Measurements from ENCODE around the gene VMO1. TPM values are rescaled to one million over a fixed set of nuclear protein-coding genes. Genes with fewer than 3 reads are reported as not detected.

VMO1 gene
- total RNA-seq, 1 donor from 2014 or later = not detected

- no peak for DNase-seq (ENCODE audit: low read depth)
- no peak for TF ChIP-seq CTCF (IDR thresholded peaks at IDR 0.05; ENCODE audit: insufficient read depth, low read length, poor library complexity, severe bottlenecking)
- H3K27me3 ChIP-seq (ENCODE audit: control insufficient read depth, insufficient read depth, low read length) = peaks cover 61% of the 10 kb centered on the region
- H3K4me3 ChIP-seq (ENCODE audit: low read depth, low read length) = no peak overlapping the region
- no peaks in the 10 kb centered on the region for H3K36me3 ChIP-seq (ENCODE audit: control insufficient read depth, insufficient read depth, low read length)
These were observed 42.9 kb downstream of the VMO1 start for GRCh38 chr17:4743216-4743615.

- H3K4me3 ChIP-seq (ENCODE audit: low read depth, low read length) = no peak overlapping the region
- TF ChIP-seq CTCF (IDR thresholded peaks at IDR 0.05; ENCODE audit: insufficient read depth, low read length, poor library complexity, severe bottlenecking) = no peak
- H3K36me3 ChIP-seq (ENCODE audit: control insufficient read depth, insufficient read depth, low read length) = no peaks in the 10 kb centered on the region
- H3K27me3 ChIP-seq (ENCODE audit: control insufficient read depth, insufficient read depth, low read length) = peaks cover 62% of the 10 kb centered on the region
- no peak for DNase-seq (ENCODE audit: low read depth)
These were observed 43.5 kb downstream of the VMO1 start for GRCh38 chr17:4742629-4743028.

GRCh38 chr17:4742133-4742532, 44.0 kb downstream of the VMO1 start:
- no peak overlapping the region for H3K4me3 ChIP-seq (ENCODE audit: low read depth, low read length)
- H3K27me3 ChIP-seq (ENCODE audit: control insufficient read depth, insufficient read depth, low read length) = peaks cover 62% of the 10 kb centered on the region
- no peaks in the 10 kb centered on the region for H3K36me3 ChIP-seq (ENCODE audit: control insufficient read depth, insufficient read depth, low read length)
- no peak for DNase-seq (ENCODE audit: low read depth)
- no peak for TF ChIP-seq CTCF (IDR thresholded peaks at IDR 0.05; ENCODE audit: insufficient read depth, low read length, poor library complexity, severe bottlenecking)

GRCh38 chr17:4741544-4741943, 44.6 kb downstream of the VMO1 start:
- Histone ChIP-seq H3K36me3 (ENCODE audit: control insufficient read depth, insufficient read depth, low read length) (no peaks in the 10 kb centered on the region), H3K4me3 (ENCODE audit: low read depth, low read length) (no peak overlapping the region), H3K27me3 (ENCODE audit: control insufficient read depth, insufficient read depth, low read length) (peaks cover 61% of the 10 kb centered on the region)
- TF ChIP-seq CTCF (IDR thresholded peaks at IDR 0.05; ENCODE audit: insufficient read depth, low read length, poor library complexity, severe bottlenecking) = no peak
- no peak for DNase-seq (ENCODE audit: low read depth)

GRCh38 chr17:4740584-4740983, 45.6 kb downstream of the VMO1 start:
- DNase-seq (ENCODE audit: low read depth) = no peak
- TF ChIP-seq CTCF (IDR thresholded peaks at IDR 0.05; ENCODE audit: insufficient read depth, low read length, poor library complexity, severe bottlenecking) = no peak
- peaks cover 54% of the 10 kb centered on the region for H3K27me3 ChIP-seq (ENCODE audit: control insufficient read depth, insufficient read depth, low read length)
- H3K36me3 ChIP-seq (ENCODE audit: control insufficient read depth, insufficient read depth, low read length) = no peaks in the 10 kb centered on the region
- no peak overlapping the region for H3K4me3 ChIP-seq (ENCODE audit: low read depth, low read length)

- TF ChIP-seq CTCF (IDR thresholded peaks at IDR 0.05; ENCODE audit: insufficient read depth, low read length, poor library complexity, severe bottlenecking) = no peak
- H3K27me3 ChIP-seq (ENCODE audit: control insufficient read depth, insufficient read depth, low read length) = peaks cover 48% of the 10 kb centered on the region
- peak overlapping the region; percentile 63 for H3K4me3 ChIP-seq (ENCODE audit: low read depth, low read length)
- H3K36me3 ChIP-seq (ENCODE audit: control insufficient read depth, insufficient read depth, low read length) = no peaks in the 10 kb centered on the region
- DNase-seq (ENCODE audit: low read depth) = no peak
These were observed 46.2 kb downstream of the VMO1 start for GRCh38 chr17:4740025-4740351.

Data from kidney epithelial cell (primary cell).